ENCODE data around the gene R3HDML. TPM values are rescaled to one million over a fixed set of nuclear protein-coding genes. Genes with fewer than 3 reads are reported as not detected.
A peak's percentile ranks its signal among the peaks of the same experiment; 100 is the strongest.

R3HDML gene
- total and polyA plus RNA-seq, 2 of the 13 experiments (the other 11 are each of a cell fraction or from before 2014, with no cell fraction given): not detected

DNA sequence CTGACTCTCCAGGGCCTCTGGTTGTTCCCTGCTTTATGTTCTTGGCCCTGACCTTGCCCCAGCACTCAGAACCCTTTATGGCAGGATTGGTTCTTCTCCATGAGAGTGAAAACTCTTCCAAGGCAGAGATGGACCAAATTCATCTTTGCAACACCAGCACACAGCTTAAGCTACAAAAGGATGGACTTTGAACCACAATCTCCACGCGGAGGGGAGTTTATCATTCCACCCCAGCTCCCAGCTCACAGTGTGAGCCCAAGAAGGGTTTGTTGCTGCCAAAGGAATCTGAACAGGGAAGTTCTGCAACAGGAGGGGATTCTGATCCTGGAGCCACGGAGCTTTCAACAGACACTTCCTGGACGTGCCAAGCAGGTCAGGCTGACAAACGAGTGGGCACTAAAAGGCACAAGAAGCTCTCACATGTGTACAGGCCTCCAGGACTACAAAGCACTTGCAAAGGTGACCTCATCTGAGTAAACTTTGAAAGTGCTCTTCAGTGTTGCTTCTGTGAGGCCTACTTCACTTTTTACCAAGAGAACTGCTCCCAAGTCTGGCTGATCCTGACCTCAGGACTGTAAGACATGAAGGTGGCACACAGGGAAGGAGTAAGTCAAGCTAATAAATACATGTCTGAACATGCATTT lies 34.7 kb upstream of the R3HDML start (continued):
- TF ChIP-seq MIXL1 (CRISPR knock-in tag; IDR thresholded peaks at IDR 0.05): peak; percentile 49; the same call in 1 of the 2 replicates
- peak; percentile 83; the same call in 1 of the 2 replicates for TF ChIP-seq IRF2 (CRISPR knock-in tag; IDR thresholded peaks at IDR 0.05)
- TF ChIP-seq, protein P1, sequence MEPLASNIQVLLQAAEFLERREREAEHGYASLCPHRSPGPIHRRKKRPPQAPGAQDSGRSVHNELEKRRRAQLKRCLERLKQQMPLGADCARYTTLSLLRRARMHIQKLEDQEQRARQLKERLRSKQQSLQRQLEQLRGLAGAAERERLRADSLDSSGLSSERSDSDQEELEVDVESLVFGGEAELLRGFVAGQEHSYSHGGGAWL (CRISPR knock-in tag; IDR thresholded peaks at IDR 0.05): peak; percentile 65; the same call in 1 of the 2 replicates
- TF ChIP-seq DPF2 (CRISPR knock-in tag; IDR thresholded peaks at IDR 0.05; ENCODE audit: borderline replicate concordance, low read depth): peak; percentile 60
- TF ChIP-seq, protein P2, sequence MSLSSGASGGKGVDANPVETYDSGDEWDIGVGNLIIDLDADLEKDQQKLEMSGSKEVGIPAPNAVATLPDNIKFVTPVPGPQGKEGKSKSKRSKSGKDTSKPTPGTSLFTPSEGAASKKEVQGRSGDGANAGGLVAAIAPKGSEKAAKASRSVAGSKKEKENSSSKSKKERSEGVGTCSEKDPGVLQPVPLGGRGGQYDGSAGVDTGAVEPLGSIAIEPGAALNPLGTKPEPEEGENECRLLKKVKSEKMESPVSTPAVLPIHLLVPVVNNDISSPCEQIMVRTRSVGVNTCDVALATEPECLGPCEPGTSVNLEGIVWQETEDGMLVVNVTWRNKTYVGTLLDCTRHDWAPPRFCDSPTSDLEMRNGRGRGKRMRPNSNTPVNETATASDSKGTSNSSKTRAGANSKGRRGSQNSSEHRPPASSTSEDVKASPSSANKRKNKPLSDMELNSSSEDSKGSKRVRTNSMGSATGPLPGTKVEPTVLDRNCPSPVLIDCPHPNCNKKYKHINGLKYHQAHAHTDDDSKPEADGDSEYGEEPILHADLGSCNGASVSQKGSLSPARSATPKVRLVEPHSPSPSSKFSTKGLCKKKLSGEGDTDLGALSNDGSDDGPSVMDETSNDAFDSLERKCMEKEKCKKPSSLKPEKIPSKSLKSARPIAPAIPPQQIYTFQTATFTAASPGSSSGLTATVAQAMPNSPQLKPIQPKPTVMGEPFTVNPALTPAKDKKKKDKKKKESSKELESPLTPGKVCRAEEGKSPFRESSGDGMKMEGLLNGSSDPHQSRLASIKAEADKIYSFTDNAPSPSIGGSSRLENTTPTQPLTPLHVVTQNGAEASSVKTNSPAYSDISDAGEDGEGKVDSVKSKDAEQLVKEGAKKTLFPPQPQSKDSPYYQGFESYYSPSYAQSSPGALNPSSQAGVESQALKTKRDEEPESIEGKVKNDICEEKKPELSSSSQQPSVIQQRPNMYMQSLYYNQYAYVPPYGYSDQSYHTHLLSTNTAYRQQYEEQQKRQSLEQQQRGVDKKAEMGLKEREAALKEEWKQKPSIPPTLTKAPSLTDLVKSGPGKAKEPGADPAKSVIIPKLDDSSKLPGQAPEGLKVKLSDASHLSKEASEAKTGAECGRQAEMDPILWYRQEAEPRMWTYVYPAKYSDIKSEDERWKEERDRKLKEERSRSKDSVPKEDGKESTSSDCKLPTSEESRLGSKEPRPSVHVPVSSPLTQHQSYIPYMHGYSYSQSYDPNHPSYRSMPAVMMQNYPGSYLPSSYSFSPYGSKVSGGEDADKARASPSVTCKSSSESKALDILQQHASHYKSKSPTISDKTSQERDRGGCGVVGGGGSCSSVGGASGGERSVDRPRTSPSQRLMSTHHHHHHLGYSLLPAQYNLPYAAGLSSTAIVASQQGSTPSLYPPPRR (CRISPR knock-in tag; IDR thresholded peaks at IDR 0.05; ENCODE audit: borderline replicate concordance): peak; percentile 63; the same call in 1 of the 2 replicates
- TF ChIP-seq PHF5A (CRISPR knock-in tag; IDR thresholded peaks at IDR 0.05; ENCODE audit: low read depth, unreplicated experiment): peak; percentile 49
- TF ChIP-seq EHMT2 (IDR thresholded peaks at IDR 0.05; ENCODE audit: borderline replicate concordance, low read depth, low read length): 0 out of 2 replicates have a peak, but pooled peaks have one; percentile 36
- TF ChIP-seq ZNF75D (CRISPR knock-in tag; IDR thresholded peaks at IDR 0.05; ENCODE audit: borderline replicate concordance): no peak
- TF ChIP-seq SNAI1 (CRISPR knock-in tag; IDR thresholded peaks at IDR 0.05; ENCODE audit: borderline replicate concordance): no peak
- peak; percentile 87; the same call in 1 of the 2 replicates for TF ChIP-seq ZNF720 (CRISPR knock-in tag; IDR thresholded peaks at IDR 0.05)
- 0 out of 2 replicates have a peak, but pooled peaks have one; percentile 18 for TF ChIP-seq SOX13 (IDR thresholded peaks at IDR 0.05)
- TF ChIP-seq SOX13 (CRISPR knock-in tag; conservative IDR thresholded peaks at IDR 0.05 in 1 of 2, IDR thresholded peaks at IDR 0.05 in 1 of 2): peak in 1 of 2 experiments; percentile 83; a peak in 2 of 4 replicates
- TF ChIP-seq, protein P3, sequence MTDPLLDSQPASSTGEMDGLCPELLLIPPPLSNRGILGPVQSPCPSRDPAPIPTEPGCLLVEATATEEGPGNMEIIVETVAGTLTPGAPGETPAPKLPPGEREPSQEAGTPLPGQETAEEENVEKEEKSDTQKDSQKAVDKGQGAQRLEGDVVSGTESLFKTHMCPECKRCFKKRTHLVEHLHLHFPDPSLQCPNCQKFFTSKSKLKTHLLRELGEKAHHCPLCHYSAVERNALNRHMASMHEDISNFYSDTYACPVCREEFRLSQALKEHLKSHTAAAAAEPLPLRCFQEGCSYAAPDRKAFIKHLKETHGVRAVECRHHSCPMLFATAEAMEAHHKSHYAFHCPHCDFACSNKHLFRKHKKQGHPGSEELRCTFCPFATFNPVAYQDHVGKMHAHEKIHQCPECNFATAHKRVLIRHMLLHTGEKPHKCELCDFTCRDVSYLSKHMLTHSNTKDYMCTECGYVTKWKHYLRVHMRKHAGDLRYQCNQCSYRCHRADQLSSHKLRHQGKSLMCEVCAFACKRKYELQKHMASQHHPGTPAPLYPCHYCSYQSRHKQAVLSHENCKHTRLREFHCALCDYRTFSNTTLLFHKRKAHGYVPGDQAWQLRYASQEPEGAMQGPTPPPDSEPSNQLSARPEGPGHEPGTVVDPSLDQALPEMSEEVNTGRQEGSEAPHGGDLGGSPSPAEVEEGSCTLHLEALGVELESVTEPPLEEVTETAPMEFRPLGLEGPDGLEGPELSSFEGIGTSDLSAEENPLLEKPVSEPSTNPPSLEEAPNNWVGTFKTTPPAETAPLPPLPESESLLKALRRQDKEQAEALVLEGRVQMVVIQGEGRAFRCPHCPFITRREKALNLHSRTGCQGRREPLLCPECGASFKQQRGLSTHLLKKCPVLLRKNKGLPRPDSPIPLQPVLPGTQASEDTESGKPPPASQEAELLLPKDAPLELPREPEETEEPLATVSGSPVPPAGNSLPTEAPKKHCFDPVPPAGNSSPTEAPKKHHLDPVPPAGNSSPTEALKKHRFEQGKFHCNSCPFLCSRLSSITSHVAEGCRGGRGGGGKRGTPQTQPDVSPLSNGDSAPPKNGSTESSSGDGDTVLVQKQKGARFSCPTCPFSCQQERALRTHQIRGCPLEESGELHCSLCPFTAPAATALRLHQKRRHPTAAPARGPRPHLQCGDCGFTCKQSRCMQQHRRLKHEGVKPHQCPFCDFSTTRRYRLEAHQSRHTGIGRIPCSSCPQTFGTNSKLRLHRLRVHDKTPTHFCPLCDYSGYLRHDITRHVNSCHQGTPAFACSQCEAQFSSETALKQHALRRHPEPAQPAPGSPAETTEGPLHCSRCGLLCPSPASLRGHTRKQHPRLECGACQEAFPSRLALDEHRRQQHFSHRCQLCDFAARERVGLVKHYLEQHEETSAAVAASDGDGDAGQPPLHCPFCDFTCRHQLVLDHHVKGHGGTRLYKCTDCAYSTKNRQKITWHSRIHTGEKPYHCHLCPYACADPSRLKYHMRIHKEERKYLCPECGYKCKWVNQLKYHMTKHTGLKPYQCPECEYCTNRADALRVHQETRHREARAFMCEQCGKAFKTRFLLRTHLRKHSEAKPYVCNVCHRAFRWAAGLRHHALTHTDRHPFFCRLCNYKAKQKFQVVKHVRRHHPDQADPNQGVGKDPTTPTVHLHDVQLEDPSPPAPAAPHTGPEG (CRISPR knock-in tag; IDR thresholded peaks at IDR 0.05): 0 out of 2 replicates have a peak, but pooled peaks have one; percentile 39
- 0 out of 2 replicates have a peak, but pooled peaks have one; percentile 69 for TF ChIP-seq PAWR (CRISPR knock-in tag; IDR thresholded peaks at IDR 0.05; ENCODE audit: borderline replicate concordance)
- TF ChIP-seq, protein P4, sequence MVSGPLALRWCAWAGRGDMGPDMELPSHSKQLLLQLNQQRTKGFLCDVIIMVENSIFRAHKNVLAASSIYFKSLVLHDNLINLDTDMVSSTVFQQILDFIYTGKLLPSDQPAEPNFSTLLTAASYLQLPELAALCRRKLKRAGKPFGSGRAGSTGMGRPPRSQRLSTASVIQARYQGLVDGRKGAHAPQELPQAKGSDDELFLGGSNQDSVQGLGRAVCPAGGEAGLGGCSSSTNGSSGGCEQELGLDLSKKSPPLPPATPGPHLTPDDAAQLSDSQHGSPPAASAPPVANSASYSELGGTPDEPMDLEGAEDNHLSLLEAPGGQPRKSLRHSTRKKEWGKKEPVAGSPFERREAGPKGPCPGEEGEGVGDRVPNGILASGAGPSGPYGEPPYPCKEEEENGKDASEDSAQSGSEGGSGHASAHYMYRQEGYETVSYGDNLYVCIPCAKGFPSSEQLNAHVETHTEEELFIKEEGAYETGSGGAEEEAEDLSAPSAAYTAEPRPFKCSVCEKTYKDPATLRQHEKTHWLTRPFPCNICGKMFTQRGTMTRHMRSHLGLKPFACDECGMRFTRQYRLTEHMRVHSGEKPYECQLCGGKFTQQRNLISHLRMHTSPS (CRISPR knock-in tag; IDR thresholded peaks at IDR 0.05; ENCODE audit: low read depth): peak; percentile 92

All from HepG2 (cell line).